Endothelial cell of umbilical vein (primary cell): ENCODE data around the gene BACH2. TPM values are rescaled to one million over a fixed set of nuclear protein-coding genes. Genes with fewer than 3 reads are reported as not detected.
"Not testable (repeated sequence)": the region's sequence is repeated elsewhere in the genome, so short reads cannot be mapped to it uniquely, and the experiment has no call there.

Experiments used
- BruUV-seq: library from RNA; stranded (reverse); fragments of 400-500 nt; replicated peaks from 2 replicates; lab custom pipeline; 2021; lab: Mats Ljungman, UMichigan
- CTCF ChIA-PET: fragments of 300-600, 350-600 bp; sonication (Branson Sonifier 250); formaldehyde crosslinking; loops from one replicate; lab custom pipeline; 2021; ENCODE audit warnings: antibody characterized with exemption, inconsistent platforms; lab: Charles Lee
- POLR2A ChIA-PET: fragments of 300-600, 350-600 bp; sonication (Branson Sonifier 250); formaldehyde crosslinking; loops from one replicate; lab custom pipeline; 2021; ENCODE audit warnings: antibody characterized with exemption, inconsistent platforms; lab: Charles Lee
- DNase-seq: peaks from one replicate; pipeline ENCODE4 v3.0.0-alpha.2; 2011; ENCODE audit warnings: low read depth, low spot score
- FAIRE-seq: peaks from 2 replicates; lab custom pipeline; 2011; peaks lifted over from hg19 to GRCh38; lab: Jason Lieb, UNC
- H2AFZ ChIP-seq: 2 replicates; pipeline ENCODE4 v1.6.0; 2012; ENCODE audit warnings: low read depth, low read length, control low read depth, inconsistent platforms
- H3K27ac ChIP-seq: 2 replicates; pipeline ENCODE4 v1.5.1; 2011; ENCODE audit warnings: low read depth, mild to moderate bottlenecking, control low read depth, low read length, moderate library complexity; ENCODE audit not compliant: insufficient read depth
- H3K27me3 ChIP-seq, 2 experiments: 2 replicates each; pipeline versions ENCODE4 v1.6.0 to v1.6.1; 2011; ENCODE audit warnings: low read length in 2 of 2, mixed read lengths in 1 of 2; ENCODE audit not compliant: control insufficient read depth in 2 of 2, insufficient read depth in 2 of 2
- H3K36me3 ChIP-seq, 2 experiments: 2 replicates in 1 of 2; 3 replicates in 1 of 2; pipeline ENCODE4 v1.5.1; 2011; ENCODE audit warnings: low read length in 2 of 2, mild to moderate bottlenecking in 1 of 2, moderate library complexity in 1 of 2; ENCODE audit not compliant: control insufficient read depth in 2 of 2, insufficient read depth in 2 of 2; ENCODE audit errors: extremely low read depth in 1 of 2
- H3K4me1 ChIP-seq: 3 replicates; pipeline ENCODE4 v1.5.1; 2011; ENCODE audit warnings: mild to moderate bottlenecking, low read length; ENCODE audit not compliant: control insufficient read depth, insufficient read depth; ENCODE audit errors: extremely low read depth
- H3K4me2 ChIP-seq: 2 replicates; pipeline ENCODE4 v1.6.1; 2011; ENCODE audit warnings: low read length, control low read depth, mixed read lengths; ENCODE audit not compliant: insufficient read depth
- H3K4me3 ChIP-seq, 3 experiments: fragments of 200-600 bp in 1 of 3; sonication (generic), shearing (Covaris generic) in 1 of 3; replicated peaks in 1 of 3; 2 replicates each; pipeline ENCODE4 v1.5.1; 2011 to 2016; ENCODE audit warnings: control low read depth in 3 of 3, low read length in 3 of 3, mild to moderate bottlenecking in 2 of 3, inconsistent platforms in 1 of 3, low read depth in 1 of 3, moderate library complexity in 1 of 3; ENCODE audit not compliant: insufficient read depth in 1 of 3
- H3K79me2 ChIP-seq: 2 replicates; pipeline ENCODE4 v1.6.0; 2012; ENCODE audit warnings: low read length, inconsistent platforms; ENCODE audit not compliant: control insufficient read depth, insufficient read depth
- H3K9ac ChIP-seq: replicated peaks from 2 replicates; pipeline ENCODE3; 2011; ENCODE audit warnings: low read length, control low read depth; ENCODE audit not compliant: insufficient read depth; ENCODE audit errors: extremely low read depth
- H3K9me1 ChIP-seq: replicated peaks from 3 replicates; pipeline ENCODE4 v1.6.0; 2011; ENCODE audit warnings: mild to moderate bottlenecking, low read length; ENCODE audit not compliant: control insufficient read depth, insufficient read depth; ENCODE audit errors: extremely low read depth
- H3K9me3 ChIP-seq: replicated peaks from 2 replicates; pipeline ENCODE4 v1.5.1; 2012; ENCODE audit warnings: low read length, inconsistent platforms; ENCODE audit not compliant: control insufficient read depth, insufficient read depth
- H4K20me1 ChIP-seq: replicated peaks from 2 replicates; pipeline ENCODE3; 2011; ENCODE audit warnings: mild to moderate bottlenecking, low read length; ENCODE audit not compliant: control insufficient read depth, insufficient read depth; ENCODE audit errors: extremely low read depth
- CTCF ChIP-seq, 2 donors: IDR thresholded peaks; 1 replicate in 1 of 2; 2 replicates in 1 of 2; pipeline ENCODE4 v1.5.1; 2011; ENCODE audit warnings: low read length in 2 of 2, mild to moderate bottlenecking in 2 of 2, moderate library complexity in 2 of 2, control low read depth in 1 of 2, inconsistent platforms in 1 of 2, low read depth in 1 of 2; ENCODE audit not compliant: insufficient read depth in 1 of 2; ENCODE audit errors: extremely low read depth in 1 of 2
- EZH2 ChIP-seq: IDR thresholded peaks from 2 replicates; pipeline ENCODE4 v1.6.1; 2012; ENCODE audit warnings: borderline replicate concordance, low read depth, mild to moderate bottlenecking, moderate library complexity, low read length, inconsistent platforms; ENCODE audit not compliant: severe bottlenecking
- FOS ChIP-seq: IDR thresholded peaks from 2 replicates; pipeline ENCODE4 v1.6.1; 2011; ENCODE audit warnings: mild to moderate bottlenecking, low read length, moderate library complexity, borderline replicate concordance; ENCODE audit not compliant: insufficient read depth
- JUN ChIP-seq: IDR thresholded peaks from 2 replicates; pipeline ENCODE4 v1.6.1; 2011; ENCODE audit warnings: borderline replicate concordance, low read depth; ENCODE audit not compliant: insufficient read length, insufficient read depth
- MAX ChIP-seq: IDR thresholded peaks from 2 replicates; pipeline ENCODE4 v1.6.1; 2011; ENCODE audit not compliant: insufficient read depth, insufficient read length
- POLR2A ChIP-seq: IDR thresholded peaks from 2 replicates; pipeline ENCODE4 v1.6.1; 2012; ENCODE audit warnings: low read depth, mild to moderate bottlenecking, control low read depth, low read length
- dilution Hi-C: fragments of 300-500 bp; cut with MboI; formaldehyde crosslinking; loops from one replicate; pipeline ENCODE4 v1.15.0; 2019; ENCODE audit warnings: low sequenced_read_pairs; ENCODE audit not compliant: extremely low pct_ligation_motif_present
- intact Hi-C: fragments of 100-400 bp; cut with micrococcal nuclease; formaldehyde crosslinking; loops from one replicate; pipeline ENCODE4 v1.10.0; 2022
- polyA plus RNA-seq, 4 experiments: library from polyadenylated mRNA; depleted of rRNA in 3 of 4; stranded (reverse) in 3 of 4; unstranded in 1 of 4; fragments of >200 nt; gene quantifications; 2 replicates each; pipeline versions ENCODE4 v1.2.1 to v1.2.3, GENCODE V29; 2011 to 2012; ENCODE audit warnings: missing spikeins in 1 of 4
- total RNA-seq: library from RNA; stranded (reverse); gene quantifications from 2 replicates; pipeline ENCODE4 v1.2.3, GENCODE V29; 2021

Gene BACH2
- total and polyA plus RNA-seq, 2 donors (not counting 3 experiments of a cell fraction or from before 2014, with no cell fraction given): 1.7 to 5.6 TPM

GRCh38 chr6:89910902-89911240 lies 385.8 kb downstream of the BACH2 start:
- no peaks in the 10 kb centered on the region for H4K20me1 ChIP-seq
- no TSS peak for BruUV-seq
- CTCF ChIA-PET: no interaction called here

GRCh38 chr6:89910001-89910901 lies 386.4 kb downstream of the BACH2 start:
- peak; percentile 88 for FAIRE-seq
- POLR2A ChIA-PET, H3K9ac ChIP-seq, H3K27ac ChIP-seq, H3K4me1 ChIP-seq, H3K36me3 ChIP-seq, H4K20me1 ChIP-seq, H3K79me2 ChIP-seq, H2AFZ ChIP-seq, dilution Hi-C loops, H3K9me1 ChIP-seq, H3K9me3 ChIP-seq, intact Hi-C loops, DNase-seq, BruUV-seq, H3K4me3 ChIP-seq, H3K4me2 ChIP-seq, H3K27me3 ChIP-seq: not testable (repeated sequence)
- CTCF ChIA-PET: interaction anchor here (1.1 to 1.2 kb wide), 2 partner anchors 15 to 30 kb away, joined by 3 read pairs; no protein-coding TSS in a partner anchor

More at GRCh38 chr6:89910902-89911240, 385.8 kb downstream of the BACH2 start:
- Histone ChIP-seq H3K36me3 (no peaks in the 10 kb centered on the region), H2AFZ (no peak overlapping the region), H3K4me1 (no peaks in the 10 kb centered on the region), H3K4me3 (no peak overlapping the region), H3K79me2 (no peaks in the 10 kb centered on the region), H3K4me2 (no peak overlapping the region), H3K27me3 (peaks cover 6% of the 10 kb centered on the region in 2 experiments), H3K9me3 (no peaks in the 10 kb centered on the region), H3K9ac (no peak overlapping the region), H3K9me1 (no peaks in the 10 kb centered on the region), H3K27ac (no peak overlapping the region)
- dilution Hi-C loops (no loop called here), intact Hi-C loops (no loop called here)
- DNase-seq: no peak
- TF ChIP-seq FOS (no peak), JUN (no peak), EZH2 (no peak), MAX (no peak), POLR2A (no peak), CTCF (IDR thresholded peaks at IDR 0.05; ENCODE audit: extremely low read depth in 1 of 2, insufficient read depth in 1 of 2, low read depth in 1 of 2, low read length in 2 of 2) (no peak)
- POLR2A ChIA-PET: no interaction called here
- no peak for FAIRE-seq
